ENCODE results near the gene BTBD9. TPM values are rescaled to one million over a fixed set of nuclear protein-coding genes. Genes with fewer than 3 reads are reported as not detected.
A peak's percentile ranks its signal among the peaks of the same experiment; 100 is the strongest.

Gene BTBD9
- polyA plus RNA-seq, 4 donors, result 5.1 to 10.2 (median 6.7) TPM

- peaks cover 3 to 9% (median 8%) of the 10 kb centered on the region in 3 donors for H3K4me1 ChIP-seq (ENCODE audit: control insufficient read depth in 3 of 3, insufficient read depth in 2 of 3, low read depth in 1 of 3, low read length in 2 of 3)
- DNase-seq, result peak in 1 of 2 donors; percentile 8
- WGBS, 3 donors, result 8 to 10% (median 8%) methylated on average over 32 of the region's 32 CpGs
Observed at GRCh38 chr6:38640216-38640909, 634 bp upstream of the BTBD9 start.

GRCh38 chr6:38638941-38639497 lies 710 bp downstream of the BTBD9 start:
- FAIRE-seq (no peak), DNase-seq (peak; percentile 71 to 79)
- Histone ChIP-seq H3K4me1 (ENCODE audit: control insufficient read depth in 3 of 3, insufficient read depth in 2 of 3, low read depth in 1 of 3, low read length in 2 of 3) (peaks cover 3 to 10% (median 8%) of the 10 kb centered on the region in 3 donors), H3K36me3 (ENCODE audit: control insufficient read depth in 3 of 3, insufficient read depth in 2 of 3, low read depth in 1 of 3, low read length in 3 of 3) (no peaks in the 10 kb centered on the region), H3K27ac (ENCODE audit: low read depth in 1 of 3, low read length in 2 of 3) (peak overlapping the region; percentile 76 to 96 (median 94)), H3K9me3 (ENCODE audit: control insufficient read depth in 2 of 2, insufficient read depth in 1 of 2, low read depth in 1 of 2, low read length in 1 of 2) (no peaks in the 10 kb centered on the region), H3K4me3 (ENCODE audit: low read depth in 1 of 3, low read length in 3 of 3) (peak overlapping the region; percentile 69 to 97 (median 82)), H3K27me3 (ENCODE audit: control insufficient read depth in 3 of 3, insufficient read depth in 3 of 3, low read length in 3 of 3) (no peaks in the 10 kb centered on the region)
- 4% methylated on average over 15 of the region's 15 CpGs for WGBS, 3 donors

More at GRCh38 chr6:38640216-38640909, 634 bp upstream of the BTBD9 start:
- no peaks in the 10 kb centered on the region for H3K36me3 ChIP-seq (ENCODE audit: control insufficient read depth in 3 of 3, insufficient read depth in 2 of 3, low read depth in 1 of 3, low read length in 3 of 3)
- no peak for FAIRE-seq
- no peaks in the 10 kb centered on the region for H3K9me3 ChIP-seq (ENCODE audit: control insufficient read depth in 2 of 2, insufficient read depth in 1 of 2, low read depth in 1 of 2, low read length in 1 of 2)
- peak overlapping the region; percentile 76 to 96 (median 94) for H3K27ac ChIP-seq (ENCODE audit: low read depth in 1 of 3, low read length in 2 of 3)
- no peaks in the 10 kb centered on the region for H3K27me3 ChIP-seq (ENCODE audit: control insufficient read depth in 3 of 3, insufficient read depth in 3 of 3, low read length in 3 of 3)
- H3K4me3 ChIP-seq (ENCODE audit: low read depth in 1 of 3, low read length in 3 of 3), result peak overlapping the region; percentile 69 to 97 (median 82)

- no peak overlapping the region for H3K4me3 ChIP-seq (ENCODE audit: low read depth in 1 of 3, low read length in 3 of 3)
- no peak overlapping the region for H3K27ac ChIP-seq (ENCODE audit: low read depth in 1 of 3, low read length in 2 of 3)
- no peaks in the 10 kb centered on the region for H3K9me3 ChIP-seq (ENCODE audit: control insufficient read depth in 2 of 2, insufficient read depth in 1 of 2, low read depth in 1 of 2, low read length in 1 of 2)
- WGBS, 3 donors, result 90 to 93% (median 91%) methylated on average over 5 of the region's 5 CpGs
- H3K27me3 ChIP-seq (ENCODE audit: control insufficient read depth in 3 of 3, insufficient read depth in 3 of 3, low read length in 3 of 3), result no peaks in the 10 kb centered on the region
- no peak for DNase-seq
- no peak for FAIRE-seq
- H3K4me1 ChIP-seq (ENCODE audit: control insufficient read depth in 3 of 3, insufficient read depth in 2 of 3, low read depth in 1 of 3, low read length in 2 of 3), result peaks cover 6 to 11% (median 8%) of the 10 kb centered on the region in 3 donors
- H3K36me3 ChIP-seq (ENCODE audit: control insufficient read depth in 3 of 3, insufficient read depth in 2 of 3, low read depth in 1 of 3, low read length in 3 of 3), result no peaks in the 10 kb centered on the region
Observed at GRCh38 chr6:38637756-38638155, 2.0 kb downstream of the BTBD9 start.

- Histone ChIP-seq H3K9me3 (ENCODE audit: control insufficient read depth in 2 of 2, insufficient read depth in 1 of 2, low read depth in 1 of 2, low read length in 1 of 2) (peaks cover 0 to 4% of the 10 kb centered on the region in 2 donors), H3K4me3 (ENCODE audit: low read depth in 1 of 3, low read length in 3 of 3) (no peak overlapping the region), H3K27me3 (ENCODE audit: control insufficient read depth in 3 of 3, insufficient read depth in 3 of 3, low read length in 3 of 3) (no peaks in the 10 kb centered on the region), H3K27ac (ENCODE audit: low read depth in 1 of 3, low read length in 2 of 3) (no peak overlapping the region), H3K36me3 (ENCODE audit: control insufficient read depth in 3 of 3, insufficient read depth in 2 of 3, low read depth in 1 of 3, low read length in 3 of 3) (no peaks in the 10 kb centered on the region), H3K4me1 (ENCODE audit: control insufficient read depth in 3 of 3, insufficient read depth in 2 of 3, low read depth in 1 of 3, low read length in 2 of 3) (peaks cover 6 to 11% (median 8%) of the 10 kb centered on the region in 3 donors)
- FAIRE-seq (no peak), DNase-seq (peak; percentile 44 to 90)
- WGBS, 3 donors, result 28 to 52% (median 32%) methylated on average over 1 of the region's 1 CpG
Observed at GRCh38 chr6:38636027-38636426, 3.7 kb downstream of the BTBD9 start.

- no peaks in the 10 kb centered on the region for H3K27me3 ChIP-seq (ENCODE audit: control insufficient read depth in 3 of 3, insufficient read depth in 3 of 3, low read length in 3 of 3)
- peaks cover 6 to 9% (median 8%) of the 10 kb centered on the region in 3 donors for H3K4me1 ChIP-seq (ENCODE audit: control insufficient read depth in 3 of 3, insufficient read depth in 2 of 3, low read depth in 1 of 3, low read length in 2 of 3)
- no peak overlapping the region for H3K4me3 ChIP-seq (ENCODE audit: low read depth in 1 of 3, low read length in 3 of 3)
- DNase-seq (peak in 1 of 2 donors; percentile 21), FAIRE-seq (no peak)
- WGBS, 3 donors, result 12 to 52% (median 39%) methylated on average over 1 of the region's 1 CpG
- H3K36me3 ChIP-seq (ENCODE audit: control insufficient read depth in 3 of 3, insufficient read depth in 2 of 3, low read depth in 1 of 3, low read length in 3 of 3), result no peaks in the 10 kb centered on the region
- peaks cover 0 to 4% of the 10 kb centered on the region in 2 donors for H3K9me3 ChIP-seq (ENCODE audit: control insufficient read depth in 2 of 2, insufficient read depth in 1 of 2, low read depth in 1 of 2, low read length in 1 of 2)
- H3K27ac ChIP-seq (ENCODE audit: low read depth in 1 of 3, low read length in 2 of 3), result no peak overlapping the region
Observed at GRCh38 chr6:38634518-38634917, 5.2 kb downstream of the BTBD9 start.

- H3K27ac ChIP-seq (ENCODE audit: low read depth in 1 of 3, low read length in 2 of 3), result no peak overlapping the region
- DNase-seq (peak in 1 of 2 donors; percentile 46), FAIRE-seq (no peak)
- peaks cover 0 to 4% of the 10 kb centered on the region in 2 donors for H3K9me3 ChIP-seq (ENCODE audit: control insufficient read depth in 2 of 2, insufficient read depth in 1 of 2, low read depth in 1 of 2, low read length in 1 of 2)
- WGBS, 3 donors, result 64 to 78% (median 76%) methylated on average over 1 of the region's 1 CpG
- no peak overlapping the region for H3K4me3 ChIP-seq (ENCODE audit: low read depth in 1 of 3, low read length in 3 of 3)
- H3K36me3 ChIP-seq (ENCODE audit: control insufficient read depth in 3 of 3, insufficient read depth in 2 of 3, low read depth in 1 of 3, low read length in 3 of 3), result no peaks in the 10 kb centered on the region
- no peaks in the 10 kb centered on the region for H3K27me3 ChIP-seq (ENCODE audit: control insufficient read depth in 3 of 3, insufficient read depth in 3 of 3, low read length in 3 of 3)
- peaks cover 0 to 9% (median 3%) of the 10 kb centered on the region in 3 donors for H3K4me1 ChIP-seq (ENCODE audit: control insufficient read depth in 3 of 3, insufficient read depth in 2 of 3, low read depth in 1 of 3, low read length in 2 of 3)
Observed at GRCh38 chr6:38632490-38632889, 7.2 kb downstream of the BTBD9 start.

GRCh38 chr6:38631186-38631783 lies 8.4 kb downstream of the BTBD9 start:
- H3K4me1 ChIP-seq (ENCODE audit: control insufficient read depth in 3 of 3, insufficient read depth in 2 of 3, low read depth in 1 of 3, low read length in 2 of 3), result peaks cover 0 to 5% (median 3%) of the 10 kb centered on the region in 3 donors
- H3K4me3 ChIP-seq (ENCODE audit: low read depth in 1 of 3, low read length in 3 of 3), result no peak overlapping the region
- no peaks in the 10 kb centered on the region for H3K27me3 ChIP-seq (ENCODE audit: control insufficient read depth in 3 of 3, insufficient read depth in 3 of 3, low read length in 3 of 3)
- H3K36me3 ChIP-seq (ENCODE audit: control insufficient read depth in 3 of 3, insufficient read depth in 2 of 3, low read depth in 1 of 3, low read length in 3 of 3), result no peaks in the 10 kb centered on the region
- FAIRE-seq, result no peak
- no peak overlapping the region for H3K27ac ChIP-seq (ENCODE audit: low read depth in 1 of 3, low read length in 2 of 3)
- DNase-seq, result no peak
- 83 to 93% (median 92%) methylated on average over 3 of the region's 3 CpGs for WGBS, 3 donors
- peaks cover 0 to 4% of the 10 kb centered on the region in 2 donors for H3K9me3 ChIP-seq (ENCODE audit: control insufficient read depth in 2 of 2, insufficient read depth in 1 of 2, low read depth in 1 of 2, low read length in 1 of 2)

- Histone ChIP-seq H3K4me1 (ENCODE audit: control insufficient read depth in 3 of 3, insufficient read depth in 2 of 3, low read depth in 1 of 3, low read length in 2 of 3) (peaks cover 0 to under 1% (median 0%) of the 10 kb centered on the region in 3 donors), H3K4me3 (ENCODE audit: low read depth in 1 of 3, low read length in 3 of 3) (no peak overlapping the region), H3K27ac (ENCODE audit: low read depth in 1 of 3, low read length in 2 of 3) (no peak overlapping the region), H3K27me3 (ENCODE audit: control insufficient read depth in 3 of 3, insufficient read depth in 3 of 3, low read length in 3 of 3) (no peaks in the 10 kb centered on the region), H3K36me3 (ENCODE audit: control insufficient read depth in 3 of 3, insufficient read depth in 2 of 3, low read depth in 1 of 3, low read length in 3 of 3) (peaks cover 0 to 4% (median 0%) of the 10 kb centered on the region in 3 donors), H3K9me3 (ENCODE audit: control insufficient read depth in 2 of 2, insufficient read depth in 1 of 2, low read depth in 1 of 2, low read length in 1 of 2) (peaks cover 0 to 7% of the 10 kb centered on the region in 2 donors)
- DNase-seq, result no peak
- 82 to 97% (median 91%) methylated on average over 1 of the region's 1 CpG for WGBS, 3 donors
- FAIRE-seq, result no peak
Observed at GRCh38 chr6:38625217-38625616, 14.5 kb downstream of the BTBD9 start.

All from small intestine (tissue), 7 donors.